Measurements from ENCODE around the gene TMEM42. TPM values are rescaled to one million over a fixed set of nuclear protein-coding genes. Genes with fewer than 3 reads are reported as not detected.

The TMEM42 gene
- total RNA-seq, 2 donors from 2014 or later: 12.1 to 16.9 TPM

DNA sequence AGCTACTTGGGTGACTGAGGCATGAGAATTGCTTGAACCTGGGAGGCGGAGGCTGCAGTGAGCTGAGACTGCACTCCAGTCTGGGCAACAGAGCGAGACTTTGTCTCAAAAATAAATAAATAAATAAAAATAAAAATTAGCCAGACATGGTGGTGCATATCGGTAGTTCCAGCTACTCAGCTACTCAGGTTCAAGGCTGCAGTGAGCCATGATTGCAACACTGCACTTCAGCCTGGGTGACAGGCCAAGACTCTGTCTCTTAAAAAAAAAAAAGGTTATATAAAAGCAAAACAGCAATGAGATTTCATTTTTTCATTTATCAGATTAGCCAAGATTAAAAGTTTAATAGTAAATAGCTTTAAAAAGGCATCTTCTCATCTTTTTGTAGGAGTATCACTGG lies 15.6 kb downstream of the TMEM42 start:
- H3K36me3 Mint-ChIP-seq (ENCODE audit: low read depth): no peaks in the 10 kb centered on the region
- DNase-seq: no peak
- Histone ChIP-seq H3K27me3 (ENCODE audit: control insufficient read depth, insufficient read depth, low read length, poor library complexity, severe bottlenecking) (no peaks in the 10 kb centered on the region), H3K36me3 (ENCODE audit: control insufficient read depth, insufficient read depth, low read length) (no peaks in the 10 kb centered on the region), H3K9me3 (ENCODE audit: control insufficient read depth, low read length) (no peaks in the 10 kb centered on the region), H3K4me1 (ENCODE audit: control insufficient read depth, insufficient read depth, low read length) (no peaks in the 10 kb centered on the region), H3K9ac (ENCODE audit: extremely low read depth, low read length, poor library complexity, severe bottlenecking) (no peak overlapping the region), H3K4me3 (ENCODE audit: low read length) (no peak overlapping the region), H3K27ac (ENCODE audit: low read depth, low read length) (no peak overlapping the region)
- WGBS, 2 experiments (ENCODE audit: insufficient coverage in 1 of 2, insufficient read length in 1 of 2): 89 to 93% methylated on average over 1 to 2 of the region's 3 CpGs
- TF ChIP-seq, protein P1, sequence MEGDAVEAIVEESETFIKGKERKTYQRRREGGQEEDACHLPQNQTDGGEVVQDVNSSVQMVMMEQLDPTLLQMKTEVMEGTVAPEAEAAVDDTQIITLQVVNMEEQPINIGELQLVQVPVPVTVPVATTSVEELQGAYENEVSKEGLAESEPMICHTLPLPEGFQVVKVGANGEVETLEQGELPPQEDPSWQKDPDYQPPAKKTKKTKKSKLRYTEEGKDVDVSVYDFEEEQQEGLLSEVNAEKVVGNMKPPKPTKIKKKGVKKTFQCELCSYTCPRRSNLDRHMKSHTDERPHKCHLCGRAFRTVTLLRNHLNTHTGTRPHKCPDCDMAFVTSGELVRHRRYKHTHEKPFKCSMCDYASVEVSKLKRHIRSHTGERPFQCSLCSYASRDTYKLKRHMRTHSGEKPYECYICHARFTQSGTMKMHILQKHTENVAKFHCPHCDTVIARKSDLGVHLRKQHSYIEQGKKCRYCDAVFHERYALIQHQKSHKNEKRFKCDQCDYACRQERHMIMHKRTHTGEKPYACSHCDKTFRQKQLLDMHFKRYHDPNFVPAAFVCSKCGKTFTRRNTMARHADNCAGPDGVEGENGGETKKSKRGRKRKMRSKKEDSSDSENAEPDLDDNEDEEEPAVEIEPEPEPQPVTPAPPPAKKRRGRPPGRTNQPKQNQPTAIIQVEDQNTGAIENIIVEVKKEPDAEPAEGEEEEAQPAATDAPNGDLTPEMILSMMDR (conservative IDR thresholded peaks at IDR 0.05): no peak
- no peaks in the 10 kb centered on the region for H3K4me1 Mint-ChIP-seq
- no peaks in the 10 kb centered on the region for H3K9me3 Mint-ChIP-seq
- no peak overlapping the region for H3K4me3 Mint-ChIP-seq
- no peaks in the 10 kb centered on the region for H3K27me3 Mint-ChIP-seq (ENCODE audit: insufficient read depth)
- no peak overlapping the region for H3K27ac Mint-ChIP-seq

DNA sequence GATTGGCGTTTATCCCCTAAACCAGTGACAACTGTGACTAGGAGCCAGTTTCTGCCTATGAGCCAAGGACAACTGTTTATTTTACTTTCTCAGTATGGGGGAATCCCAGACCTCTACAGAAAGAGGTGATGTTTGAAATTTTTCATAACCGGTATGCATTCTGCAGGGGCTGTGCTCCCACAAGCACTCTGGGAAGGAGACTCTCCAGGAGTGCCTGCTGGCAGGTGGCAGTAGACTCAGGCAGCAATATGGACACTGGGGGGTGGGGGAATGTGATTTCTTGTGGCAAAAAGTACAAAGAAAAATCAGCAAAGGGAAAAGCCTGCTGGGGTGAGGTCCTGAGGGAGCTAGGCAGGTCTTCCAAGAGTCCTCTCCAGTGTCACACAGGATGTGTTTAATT lies 18.6 kb downstream of the TMEM42 start:
- no peaks in the 10 kb centered on the region for H3K27me3 ChIP-seq (ENCODE audit: control insufficient read depth, insufficient read depth, low read length, poor library complexity, severe bottlenecking)
- no peaks in the 10 kb centered on the region for H3K9me3 ChIP-seq (ENCODE audit: control insufficient read depth, low read length)
- H3K9ac ChIP-seq (ENCODE audit: extremely low read depth, low read length, poor library complexity, severe bottlenecking): no peak overlapping the region
- H3K4me3 ChIP-seq (ENCODE audit: low read length): no peak overlapping the region
- no peaks in the 10 kb centered on the region for H3K4me1 ChIP-seq (ENCODE audit: control insufficient read depth, insufficient read depth, low read length)
- H3K36me3 Mint-ChIP-seq (ENCODE audit: low read depth): no peaks in the 10 kb centered on the region
- H3K36me3 ChIP-seq (ENCODE audit: control insufficient read depth, insufficient read depth, low read length): no peaks in the 10 kb centered on the region
- DNase-seq: no peak
- H3K4me3 Mint-ChIP-seq: no peak overlapping the region
- 88 to 90% methylated on average over 2 of the region's 2 CpGs for WGBS, 2 experiments (ENCODE audit: insufficient coverage in 1 of 2, insufficient read length in 1 of 2)
- H3K27ac Mint-ChIP-seq: no peak overlapping the region
- H3K9me3 Mint-ChIP-seq: peaks cover 3% of the 10 kb centered on the region
- H3K27ac ChIP-seq (ENCODE audit: low read depth, low read length): no peak overlapping the region
- no peaks in the 10 kb centered on the region for H3K27me3 Mint-ChIP-seq (ENCODE audit: insufficient read depth)
- H3K4me1 Mint-ChIP-seq: no peaks in the 10 kb centered on the region
- TF ChIP-seq, protein P1 (conservative IDR thresholded peaks at IDR 0.05): no peak

DNA sequence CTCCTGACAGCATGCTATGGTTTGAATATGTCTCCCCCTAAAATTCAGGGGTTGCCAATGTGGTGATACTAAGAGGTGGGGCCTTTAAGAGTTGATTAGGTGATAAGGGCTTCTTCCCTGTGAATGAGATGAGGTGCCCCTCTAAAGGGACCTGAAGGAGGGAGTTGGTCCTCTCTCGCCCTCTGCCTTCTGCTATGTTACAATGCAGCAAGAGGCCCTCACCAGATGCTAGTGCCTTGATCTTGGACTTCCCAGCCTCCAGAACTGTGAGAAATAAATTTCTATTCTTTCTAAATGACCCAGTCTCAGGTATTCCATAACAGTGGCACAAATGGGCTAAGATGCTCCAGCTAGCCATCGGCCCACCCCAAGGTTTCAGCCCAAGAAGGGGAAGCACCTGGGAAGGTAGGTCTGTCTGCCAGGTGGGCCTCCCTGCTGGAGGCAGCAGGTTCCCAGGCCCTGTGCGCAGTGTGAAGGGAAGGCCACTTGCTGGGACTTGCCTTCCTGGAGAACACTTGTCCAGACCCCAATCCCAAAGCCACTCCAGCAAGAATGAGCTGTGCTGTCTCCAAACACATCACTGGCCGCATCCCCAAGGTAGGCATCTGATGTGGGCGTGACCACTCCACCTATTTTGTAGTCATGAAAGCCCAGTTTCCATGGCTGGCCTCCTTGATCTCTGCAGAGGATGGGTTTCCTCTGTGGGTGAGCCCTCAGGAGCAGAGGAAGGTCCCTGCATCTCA lies 21.7 kb downstream of the TMEM42 start:
- TF ChIP-seq, protein P1 (conservative IDR thresholded peaks at IDR 0.05): peak; percentile 41
- 90 to 94% methylated on average over 3 to 5 of the region's 5 CpGs for WGBS, 2 experiments (ENCODE audit: insufficient coverage in 1 of 2, insufficient read length in 1 of 2)
- Mint-ChIP-seq H3K4me3 (no peak overlapping the region), H3K36me3 (ENCODE audit: low read depth) (no peaks in the 10 kb centered on the region), H3K27me3 (ENCODE audit: insufficient read depth) (no peaks in the 10 kb centered on the region), H3K9me3 (peaks cover 3% of the 10 kb centered on the region), H3K4me1 (no peaks in the 10 kb centered on the region), H3K27ac (no peak overlapping the region)
- Histone ChIP-seq H3K27me3 (ENCODE audit: control insufficient read depth, insufficient read depth, low read length, poor library complexity, severe bottlenecking) (no peaks in the 10 kb centered on the region), H3K9me3 (ENCODE audit: control insufficient read depth, low read length) (no peaks in the 10 kb centered on the region), H3K9ac (ENCODE audit: extremely low read depth, low read length, poor library complexity, severe bottlenecking) (no peak overlapping the region), H3K4me3 (ENCODE audit: low read length) (no peak overlapping the region), H3K36me3 (ENCODE audit: control insufficient read depth, insufficient read depth, low read length) (no peaks in the 10 kb centered on the region), H3K27ac (ENCODE audit: low read depth, low read length) (no peak overlapping the region), H3K4me1 (ENCODE audit: control insufficient read depth, insufficient read depth, low read length) (no peaks in the 10 kb centered on the region)
- peak; percentile 38 for DNase-seq
